SK-N-SH (cell line): Measurements from ENCODE around the gene COQ5. TPM values are rescaled to one million over a fixed set of nuclear protein-coding genes. Genes with fewer than 3 reads are reported as not detected.

Experiments used
- CTCF ChIA-PET: fragments of 300-600, 350-600 bp; formaldehyde crosslinking; extraction: SDS; loops from one replicate; lab custom pipeline; 2021; lab: Yijun Ruan, JAX
- POLR2A ChIA-PET: fragments of 350-600 bp; sonication (Branson Sonifier 250); formaldehyde crosslinking; extraction: SDS; loops from one replicate; lab custom pipeline; 2020; ENCODE audit warnings: antibody characterized with exemption, inconsistent platforms; lab: Yijun Ruan, JAX
- DNase-seq: peaks from one replicate; pipeline ENCODE4 v3.0.0; 2012
- H2AFZ ChIP-seq: fragments of 200-600 bp; sonication (generic); 2 replicates; pipeline ENCODE4 v1.8.1; 2016; ENCODE audit warnings: antibody characterized with exemption, mild to moderate bottlenecking, low read depth
- H3F3A ChIP-seq: fragments of 200-600 bp; sonication (generic); replicated peaks from 2 replicates; pipeline ENCODE3; 2016; ENCODE audit warnings: antibody characterized with exemption, mild to moderate bottlenecking; ENCODE audit not compliant: insufficient read depth
- H3K27ac ChIP-seq, 2 experiments: fragments of 200-500 bp in 1 of 2; fragments of 200-600 bp in 1 of 2; sonication (Bioruptor generic) in 1 of 2; sonication (generic), shearing (Covaris generic) in 1 of 2; 2 replicates each; pipeline versions ENCODE4 v1.5.1 to v1.6.1; 2014 to 2016; ENCODE audit warnings: low read depth in 2 of 2, inconsistent platforms in 1 of 2, low read length in 1 of 2, mild to moderate bottlenecking in 1 of 2, mixed read lengths in 1 of 2
- H3K27me3 ChIP-seq: fragments of 200-600 bp; sonication (generic), shearing (Covaris generic); 2 replicates; pipeline ENCODE4 v1.6.1; 2016; ENCODE audit warnings: mixed run types; ENCODE audit not compliant: insufficient read depth
- H3K36me3 ChIP-seq, 2 experiments: fragments of 200-500 bp in 1 of 2; fragments of 200-600 bp in 1 of 2; sonication (Bioruptor generic) in 1 of 2; sonication (generic) in 1 of 2; replicated peaks in 1 of 2; 2 replicates each; pipeline versions ENCODE3 to v1.5.1; 2014 to 2016; ENCODE audit warnings: low read length in 1 of 2, mild to moderate bottlenecking in 1 of 2; ENCODE audit not compliant: insufficient read depth in 2 of 2, control insufficient read depth in 1 of 2
- H3K4me1 ChIP-seq, 2 experiments: fragments of 200-500 bp in 1 of 2; fragments of 200-600 bp in 1 of 2; sonication (Bioruptor generic) in 1 of 2; sonication (generic), shearing (Covaris generic) in 1 of 2; 2 replicates each; pipeline versions ENCODE4 v1.5.1 to v1.6.1; 2014 to 2016; ENCODE audit warnings: low read depth in 1 of 2, low read length in 1 of 2, mixed run types in 1 of 2; ENCODE audit not compliant: insufficient read depth in 2 of 2, control insufficient read depth in 1 of 2
- H3K4me2 ChIP-seq: fragments of 200-600 bp; sonication (generic), shearing (Covaris generic); 2 replicates; pipeline ENCODE4 v1.6.1; 2017; ENCODE audit warnings: mixed run types
- H3K4me3 ChIP-seq, 2 experiments: fragments of 200-500 bp in 1 of 2; fragments of 200-600 bp in 1 of 2; sonication (Bioruptor generic) in 1 of 2; sonication (generic), shearing (Covaris generic) in 1 of 2; 2 replicates each; pipeline versions ENCODE4 v1.5.1 to v1.8.1; 2014 to 2016; ENCODE audit warnings: low read depth in 2 of 2, inconsistent platforms in 1 of 2, low read length in 1 of 2, mild to moderate bottlenecking in 1 of 2, mixed read lengths in 1 of 2, moderate library complexity in 1 of 2
- H3K79me2 ChIP-seq: fragments of 200-600 bp; sonication (generic); 2 replicates; pipeline ENCODE4 v1.8.1; 2017; ENCODE audit warnings: mild to moderate bottlenecking; ENCODE audit not compliant: insufficient read depth
- H3K9ac ChIP-seq: fragments of 200-600 bp; sonication (generic); 2 replicates; pipeline ENCODE4 v1.6.1; 2017; ENCODE audit warnings: mixed run types
- H3K9me2 ChIP-seq: fragments of 200-600 bp; sonication (generic); 2 replicates; pipeline ENCODE4 v1.6.1; 2017; ENCODE audit warnings: mixed run types
- H3K9me3 ChIP-seq: fragments of 200-600 bp; sonication (generic); 2 replicates; pipeline ENCODE4 v1.6.1; 2017; ENCODE audit warnings: mixed run types, mild to moderate bottlenecking, moderate library complexity
- H4K20me1 ChIP-seq: fragments of 200-600 bp; sonication (generic); 2 replicates; pipeline ENCODE4 v1.6.1; 2017; ENCODE audit warnings: mild to moderate bottlenecking, mixed run types; ENCODE audit not compliant: insufficient read depth
- CTCF ChIP-seq: fragments of 200-600 bp; sonication (generic); IDR thresholded peaks from 2 replicates; pipeline ENCODE4 v1.6.1; 2017; ENCODE audit warnings: antibody characterized with exemption, mild to moderate bottlenecking, moderate library complexity
- EP300 ChIP-seq, 2 experiments: IDR thresholded peaks; 2 replicates each; pipeline versions ENCODE4 v1.4.0 to v1.6.1; 2012; ENCODE audit warnings: borderline replicate concordance in 1 of 2, low read depth in 1 of 2, low read length in 1 of 2
- FOSL2 ChIP-seq: IDR thresholded peaks from 2 replicates; pipeline ENCODE4 v1.4.0; 2012; ENCODE audit warnings: low read depth, mild to moderate bottlenecking, moderate library complexity, borderline replicate concordance
- GATA2 ChIP-seq: sonication (generic); formaldehyde crosslinking; IDR thresholded peaks from 2 replicates; pipeline ENCODE4 v1.5.0; 2020; ENCODE audit warnings: mild to moderate bottlenecking, missing genetic modification reagents
- JUND ChIP-seq: IDR thresholded peaks from 2 replicates; pipeline ENCODE4 v1.4.0; 2012
- MEF2A ChIP-seq: IDR thresholded peaks from 2 replicates; pipeline ENCODE4 v1.4.0; 2012; ENCODE audit warnings: low read depth, borderline replicate concordance
- NFIC ChIP-seq: IDR thresholded peaks from 2 replicates; pipeline ENCODE4 v1.4.0; 2012; ENCODE audit warnings: borderline replicate concordance
- RAD21 ChIP-seq: IDR thresholded peaks from 2 replicates; pipeline ENCODE4 v1.6.1; 2012; ENCODE audit warnings: mild to moderate bottlenecking, low read length
- RCOR1 ChIP-seq: fragments of 150-350 bp; IDR thresholded peaks from 2 replicates; pipeline ENCODE4 v1.6.1; 2017; ENCODE audit warnings: antibody characterized with exemption, low read length
- REST ChIP-seq: IDR thresholded peaks from 2 replicates; pipeline ENCODE4 v1.6.1; 2012; ENCODE audit warnings: mild to moderate bottlenecking, low read depth, low read length, moderate library complexity
- SMC3 ChIP-seq: IDR thresholded peaks from 2 replicates; pipeline ENCODE4 v1.6.1; 2012; ENCODE audit warnings: low read depth, low read length, improper control_type of control experiment
- TCF12 ChIP-seq: IDR thresholded peaks from 2 replicates; pipeline ENCODE4 v1.4.0; 2012
- WGBS: methylation state at CpG from one replicate; pipeline ENCODE4 v1.1.6; 2017; ENCODE audit warnings: low lambda C conversion rate; 5-methylcytosine and 5-hydroxymethylcytosine counted together
- polyA plus RNA-seq, 3 experiments: library from polyadenylated mRNA; depleted of rRNA; stranded (reverse); fragments of >200 nt; gene quantifications; 2 replicates each; pipeline ENCODE4 v1.2.3, GENCODE V29; 2012
- TF ChIP-seq, protein P1 (sequence below): IDR thresholded peaks from 2 replicates; pipeline ENCODE4 v1.4.0; 2012; ENCODE audit warnings: low read depth

The COQ5 gene
- polyA plus RNA-seq, 1 of the 3 experiments (the other 2 are of a cell fraction) = 28.0 TPM

DNA sequence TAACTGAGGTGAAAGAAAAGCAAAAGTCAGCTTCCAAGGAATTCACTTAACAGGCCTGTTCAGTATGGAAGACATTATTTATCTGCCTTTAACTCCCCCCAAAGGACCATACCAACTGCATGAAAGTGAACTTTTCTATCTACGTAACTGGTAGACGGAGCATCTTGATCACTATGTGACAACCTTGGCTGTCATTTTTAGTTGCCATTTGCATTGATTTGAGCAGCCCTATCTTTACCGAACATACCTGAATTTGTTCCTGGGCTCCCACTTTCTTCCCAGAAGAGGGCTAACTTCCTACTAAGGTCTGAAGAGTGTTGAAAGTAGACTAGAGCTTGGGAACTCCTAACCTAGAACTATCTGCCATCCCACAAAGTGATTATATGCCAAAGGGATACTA, 68.8 kb downstream of the COQ5 start:
- Histone ChIP-seq H3K9me3 (no peaks in the 10 kb centered on the region), H3K9ac (no peak overlapping the region), H4K20me1 (peaks cover 23% of the 10 kb centered on the region), H2AFZ (no peak overlapping the region), H3K9me2 (no peaks in the 10 kb centered on the region), H3K27ac (no peak overlapping the region), H3F3A (peaks cover 47% of the 10 kb centered on the region), H3K79me2 (peaks cover 31% of the 10 kb centered on the region), H3K27me3 (no peaks in the 10 kb centered on the region), H3K36me3 (peaks cover 75 to 78% of the 10 kb centered on the region in 2 experiments), H3K4me2 (no peak overlapping the region), H3K4me3 (no peak overlapping the region), H3K4me1 (no peaks in the 10 kb centered on the region)
- TF ChIP-seq TCF12 (no peak), CTCF (no peak), EP300 (IDR thresholded peaks at IDR 0.05; ENCODE audit: borderline replicate concordance in 1 of 2, low read depth in 1 of 2, low read length in 1 of 2) (no peak), GATA2 (CRISPR knock-in tag) (no peak), JUND (no peak), MEF2A (no peak), FOSL2 (no peak), RCOR1 (no peak), REST (no peak), NFIC (no peak)
- TF ChIP-seq, protein P1, sequence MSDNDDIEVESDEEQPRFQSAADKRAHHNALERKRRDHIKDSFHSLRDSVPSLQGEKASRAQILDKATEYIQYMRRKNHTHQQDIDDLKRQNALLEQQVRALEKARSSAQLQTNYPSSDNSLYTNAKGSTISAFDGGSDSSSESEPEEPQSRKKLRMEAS = no peak
- POLR2A ChIA-PET = no interaction called here
- CTCF ChIA-PET = interaction anchor here (5.5 kb wide), 1 partner anchor 8 kb away, joined by 52 read pairs; the partner anchor contains the start of gene SRSF9
- WGBS = 92% methylated on average over 3 of the region's 3 CpGs
- no peak for DNase-seq

DNA sequence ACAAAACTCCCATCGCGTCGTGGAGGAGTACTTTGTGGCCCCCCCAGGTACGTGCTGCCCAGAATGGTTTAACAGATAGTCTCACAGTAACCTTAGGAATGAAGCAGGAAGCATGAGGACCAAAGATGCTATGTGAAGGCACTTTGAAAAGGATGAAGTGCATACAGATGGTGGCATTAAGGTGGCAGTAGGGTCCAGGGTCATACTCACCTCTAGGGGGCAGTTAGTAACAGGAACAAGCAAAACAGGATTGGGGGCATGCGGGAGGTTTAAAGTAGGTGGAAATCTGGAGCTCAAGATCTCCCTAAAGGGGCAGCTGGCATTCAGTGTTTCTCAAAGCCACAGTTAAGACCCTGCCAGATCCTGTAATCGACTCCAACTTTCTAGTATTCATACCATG, 71.8 kb downstream of the COQ5 start:
- Histone ChIP-seq H3K9ac (no peak overlapping the region), H3K27ac (no peak overlapping the region), H4K20me1 (peaks cover 23% of the 10 kb centered on the region), H3K4me2 (no peak overlapping the region), H3K79me2 (peaks cover 25% of the 10 kb centered on the region; the same call in 1 of the 2 replicates), H3K9me2 (no peaks in the 10 kb centered on the region), H2AFZ (no peak overlapping the region), H3K36me3 (peaks cover 49 to 67% of the 10 kb centered on the region in 2 experiments), H3K4me1 (no peaks in the 10 kb centered on the region), H3K27me3 (no peaks in the 10 kb centered on the region), H3F3A (peaks cover 50% of the 10 kb centered on the region), H3K4me3 (no peak overlapping the region)
- ChIA-PET POLR2A (interaction anchor here (0.7 to 1.6 kb wide), 2 partner anchors 38 to 790 kb away, joined by 3 to 4 read pairs; partner anchors contain the start of gene DYNLL1), CTCF (interaction anchor here (0.8 to 5.5 kb wide), 6 partner anchors 9 to 746 kb away, joined by 3 to 52 read pairs (median 4); partner anchors contain the start of gene SRSF9)
- DNase-seq = peak; percentile 52
- 89% methylated on average over 6 of the region's 6 CpGs for WGBS
- TF ChIP-seq NFIC (no peak), CTCF (peak; percentile 47), SMC3 (0 out of 2 replicates have a peak, but pooled peaks have one; percentile 9), RAD21 (peak; percentile 16; the same call in 1 of the 2 replicates)
- TF ChIP-seq, all 33 proteins: peak for 3
- H3K9me3 ChIP-seq = no peaks in the 10 kb centered on the region
